Neutrophil (primary cell): ENCODE results near the gene CNTNAP2.

Experiments
- H3K27ac ChIP-seq: fragments of 200-600 bp; sonication (generic); 2 replicates; pipeline ENCODE4 v1.5.1; 2016; ENCODE audit warnings: mild to moderate bottlenecking, moderate library complexity
- H3K27me3 ChIP-seq: fragments of 200-600 bp; sonication (generic); 2 replicates; pipeline ENCODE4 v1.6.0; 2016; ENCODE audit warnings: mild to moderate bottlenecking
- H3K36me3 ChIP-seq: fragments of 200-600 bp; sonication (generic); 2 replicates; pipeline ENCODE4 v1.5.1; 2017
- H3K4me1 ChIP-seq, 2 experiments: fragments of 200-600 bp in 1 of 2; sonication (generic) in 1 of 2; 1 replicate in 1 of 2; 2 replicates in 1 of 2; pipeline versions ENCODE4 v1.5.1 to v1.6.1; 2013 to 2016; ENCODE audit warnings: low read depth in 1 of 2, low read length in 1 of 2, mild to moderate bottlenecking in 1 of 2, moderate library complexity in 1 of 2; ENCODE audit not compliant: control insufficient read depth in 1 of 2, insufficient read depth in 1 of 2
- H3K4me3 ChIP-seq, 2 experiments: fragments of 200-600 bp in 1 of 2; sonication (generic) in 1 of 2; 1 replicate in 1 of 2; 2 replicates in 1 of 2; pipeline ENCODE4 v1.5.1; 2013 to 2016; ENCODE audit warnings: low read depth in 1 of 2, low read length in 1 of 2, mild to moderate bottlenecking in 1 of 2, moderate library complexity in 1 of 2
- H3K9me3 ChIP-seq: fragments of 200-600 bp; sonication (generic); 2 replicates; pipeline ENCODE4 v1.5.1; 2016
- TF ChIP-seq, protein P1 (sequence below): fragments of 200-600 bp; sonication (generic); IDR thresholded peaks from 2 replicates; pipeline ENCODE4 v1.5.1; 2016; ENCODE audit warnings: antibody characterized with exemption

Gene CNTNAP2

DNA sequence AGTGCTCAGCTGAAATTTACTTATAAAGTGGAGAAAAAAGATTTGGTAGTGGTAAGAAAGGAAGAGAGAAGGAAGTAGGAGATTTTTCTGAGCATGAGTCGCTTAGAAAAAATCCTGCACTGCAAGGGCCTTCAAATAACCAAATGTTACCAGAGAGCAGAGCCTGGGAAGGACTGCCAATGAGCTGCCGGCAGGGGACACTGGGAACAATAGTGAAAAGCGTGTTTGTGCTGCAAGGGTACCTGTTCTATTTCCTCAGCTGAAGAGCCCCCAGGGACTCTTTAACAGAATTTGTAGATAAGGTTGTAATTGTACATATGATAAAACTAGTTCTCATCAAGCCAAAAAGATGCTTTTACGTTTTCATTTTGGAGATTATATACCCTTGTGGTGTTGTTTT is 1777.7 kb downstream of the CNTNAP2 start:
- H3K27ac ChIP-seq = no peak overlapping the region
- no peaks in the 10 kb centered on the region for H3K27me3 ChIP-seq
- H3K4me3 ChIP-seq = no peak overlapping the region
- H3K4me1 ChIP-seq = no peaks in the 10 kb centered on the region
- no peaks in the 10 kb centered on the region for H3K9me3 ChIP-seq
- H3K36me3 ChIP-seq = no peaks in the 10 kb centered on the region
- TF ChIP-seq, protein P1, sequence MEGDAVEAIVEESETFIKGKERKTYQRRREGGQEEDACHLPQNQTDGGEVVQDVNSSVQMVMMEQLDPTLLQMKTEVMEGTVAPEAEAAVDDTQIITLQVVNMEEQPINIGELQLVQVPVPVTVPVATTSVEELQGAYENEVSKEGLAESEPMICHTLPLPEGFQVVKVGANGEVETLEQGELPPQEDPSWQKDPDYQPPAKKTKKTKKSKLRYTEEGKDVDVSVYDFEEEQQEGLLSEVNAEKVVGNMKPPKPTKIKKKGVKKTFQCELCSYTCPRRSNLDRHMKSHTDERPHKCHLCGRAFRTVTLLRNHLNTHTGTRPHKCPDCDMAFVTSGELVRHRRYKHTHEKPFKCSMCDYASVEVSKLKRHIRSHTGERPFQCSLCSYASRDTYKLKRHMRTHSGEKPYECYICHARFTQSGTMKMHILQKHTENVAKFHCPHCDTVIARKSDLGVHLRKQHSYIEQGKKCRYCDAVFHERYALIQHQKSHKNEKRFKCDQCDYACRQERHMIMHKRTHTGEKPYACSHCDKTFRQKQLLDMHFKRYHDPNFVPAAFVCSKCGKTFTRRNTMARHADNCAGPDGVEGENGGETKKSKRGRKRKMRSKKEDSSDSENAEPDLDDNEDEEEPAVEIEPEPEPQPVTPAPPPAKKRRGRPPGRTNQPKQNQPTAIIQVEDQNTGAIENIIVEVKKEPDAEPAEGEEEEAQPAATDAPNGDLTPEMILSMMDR = no peak

DNA sequence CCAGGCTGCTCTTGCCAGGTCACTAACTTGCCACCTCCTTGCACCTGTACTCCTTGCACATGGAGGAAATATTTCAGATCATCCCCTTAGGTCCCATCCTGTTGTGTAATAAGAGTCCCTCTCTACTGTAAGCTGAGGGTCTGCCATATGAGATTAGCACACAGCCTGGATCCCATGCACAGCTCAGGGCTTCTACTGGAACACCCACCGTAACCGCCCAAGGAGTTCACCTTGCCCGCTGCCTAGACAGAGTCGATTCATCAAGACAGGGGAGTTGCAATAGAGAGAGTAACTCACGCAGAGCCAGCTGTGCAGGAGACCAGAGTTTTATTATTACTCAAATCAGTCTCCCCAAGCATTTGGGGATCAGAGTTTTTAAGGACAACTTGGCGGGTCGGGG is 1779.5 kb downstream of the CNTNAP2 start:
- H3K27ac ChIP-seq = no peak overlapping the region
- H3K36me3 ChIP-seq = no peaks in the 10 kb centered on the region
- no peaks in the 10 kb centered on the region for H3K9me3 ChIP-seq
- H3K4me1 ChIP-seq = no peaks in the 10 kb centered on the region
- H3K4me3 ChIP-seq = no peak overlapping the region
- no peaks in the 10 kb centered on the region for H3K27me3 ChIP-seq
- TF ChIP-seq, protein P1 = no peak

DNA sequence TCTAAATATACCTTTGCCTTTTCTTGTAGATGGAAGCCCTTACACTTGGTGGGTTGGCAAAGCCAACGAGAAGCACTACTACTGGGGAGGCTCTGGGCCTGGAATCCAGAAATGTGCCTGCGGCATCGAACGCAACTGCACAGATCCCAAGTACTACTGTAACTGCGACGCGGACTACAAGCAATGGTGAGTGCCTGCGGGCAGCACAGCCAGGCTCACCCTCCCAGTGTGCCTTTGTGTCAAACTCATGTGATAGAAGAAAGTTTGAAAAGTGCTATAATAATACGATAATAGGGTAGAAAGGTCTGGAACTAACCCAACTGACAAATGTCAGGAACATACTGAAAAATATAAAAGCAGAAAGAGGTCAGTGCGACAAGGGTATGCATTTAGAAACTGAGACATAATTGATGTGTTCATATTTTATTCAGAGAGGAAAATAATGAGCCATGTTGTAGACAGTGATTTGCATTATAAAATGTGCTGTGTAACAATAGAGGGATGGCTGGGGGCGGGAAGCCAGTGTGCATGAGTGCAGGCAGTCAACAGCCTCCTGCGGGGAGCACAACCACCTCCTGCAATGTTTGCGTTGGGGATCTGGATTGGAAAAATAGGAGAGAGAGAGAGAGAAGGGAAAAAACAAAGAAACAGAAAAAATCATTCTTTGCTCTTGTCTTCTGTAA is 1787.1 kb downstream of the CNTNAP2 start:
- Histone ChIP-seq H3K27ac (no peak overlapping the region), H3K4me3 (no peak overlapping the region), H3K4me1 (no peaks in the 10 kb centered on the region), H3K9me3 (no peaks in the 10 kb centered on the region), H3K27me3 (no peaks in the 10 kb centered on the region), H3K36me3 (no peaks in the 10 kb centered on the region)
- TF ChIP-seq, protein P1 = no peak

DNA sequence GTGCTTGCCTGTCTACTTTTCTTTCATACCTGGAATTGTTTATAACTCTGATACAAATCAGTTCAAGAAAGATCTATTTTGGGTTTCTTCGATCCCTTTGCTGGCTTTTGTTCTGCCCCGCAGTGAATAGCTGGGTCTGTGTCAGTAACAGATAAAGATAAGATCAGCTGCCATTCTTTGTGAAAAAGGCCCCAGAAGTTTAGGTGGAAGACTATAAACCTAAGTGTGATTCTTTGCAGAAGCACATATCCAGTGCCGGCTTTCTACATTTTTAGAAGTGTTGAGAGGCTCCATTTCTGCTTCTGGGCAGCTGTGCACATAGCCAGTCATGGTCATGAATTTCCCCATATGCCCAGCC is 1787.6 kb downstream of the CNTNAP2 start:
- Histone ChIP-seq H3K27ac (no peak overlapping the region), H3K4me1 (no peaks in the 10 kb centered on the region), H3K36me3 (no peaks in the 10 kb centered on the region), H3K9me3 (no peaks in the 10 kb centered on the region), H3K4me3 (no peak overlapping the region), H3K27me3 (no peaks in the 10 kb centered on the region)
- TF ChIP-seq, protein P1 = no peak

DNA sequence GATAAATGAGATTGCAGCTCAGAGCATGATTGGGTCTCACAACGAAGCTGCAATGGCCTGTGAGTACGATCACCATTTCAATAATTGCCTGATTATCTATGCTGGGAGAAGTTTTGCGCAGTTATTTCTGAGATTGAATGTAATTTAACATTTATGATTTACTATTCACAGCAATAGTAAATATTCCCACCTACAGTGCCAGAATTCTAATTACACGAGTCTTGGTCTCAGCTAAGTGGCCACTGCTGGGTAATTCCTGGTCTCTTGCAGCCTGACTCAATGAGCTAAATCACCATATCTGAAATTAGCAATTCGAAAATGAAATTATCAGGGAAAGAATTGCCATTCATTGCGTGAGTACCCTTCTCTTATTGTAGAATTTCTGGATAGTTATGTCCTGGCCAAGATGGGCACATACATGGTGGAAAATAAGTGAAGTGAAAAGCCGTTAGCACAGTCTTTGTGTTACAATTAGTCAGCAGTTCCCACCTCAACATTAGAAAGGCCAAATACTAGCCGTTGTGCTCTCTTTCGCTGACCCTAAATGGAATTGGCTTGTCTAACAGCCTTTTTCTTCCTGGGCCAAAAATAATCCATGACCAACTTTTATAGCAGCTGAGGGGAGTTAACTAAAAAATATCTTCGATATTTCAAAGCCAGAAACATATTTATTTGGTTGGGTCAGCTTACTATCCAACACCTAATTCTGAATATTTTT is 1793.0 kb downstream of the CNTNAP2 start:
- TF ChIP-seq, protein P1 = no peak
- no peak overlapping the region for H3K27ac ChIP-seq

More for the DNA sequence above, 1793.0 kb downstream of the CNTNAP2 start:
- no peaks in the 10 kb centered on the region for H3K36me3 ChIP-seq
- no peaks in the 10 kb centered on the region for H3K27me3 ChIP-seq
- no peaks in the 10 kb centered on the region for H3K9me3 ChIP-seq
- no peak overlapping the region for H3K4me3 ChIP-seq
- no peaks in the 10 kb centered on the region for H3K4me1 ChIP-seq
